Measurements from ENCODE around the gene RTN4R.

Gene RTN4R

DNA sequence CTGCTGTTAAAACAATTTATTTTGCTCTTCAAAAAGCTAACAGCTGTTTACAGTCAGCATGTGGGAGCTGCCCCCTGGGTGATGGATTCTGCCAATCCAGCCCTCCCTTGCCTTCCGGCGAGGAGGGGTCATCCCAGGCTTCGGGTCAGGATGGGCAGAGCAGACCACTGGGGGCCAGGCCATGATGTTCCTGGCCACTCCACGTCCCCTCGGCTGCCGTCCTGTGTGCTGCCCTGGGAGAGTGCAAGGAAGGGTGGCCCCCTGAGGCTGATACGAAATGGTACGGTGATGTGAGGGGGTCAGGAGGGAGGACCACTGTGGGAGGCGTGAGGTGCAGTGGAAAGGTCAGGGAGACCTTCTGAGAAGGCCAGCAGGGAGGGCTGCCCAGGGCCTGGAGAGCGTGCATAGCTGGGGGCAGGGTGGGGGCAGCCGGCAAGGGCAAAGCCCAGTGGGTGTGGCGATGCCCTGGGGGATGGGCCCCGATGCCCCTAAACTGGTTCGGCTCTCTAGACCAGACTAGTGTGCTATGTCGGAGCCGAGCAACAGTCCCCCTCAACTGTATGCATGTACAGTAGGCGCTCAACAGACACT, 41.3 kb downstream of the RTN4R start:
- DNase-seq, result no peak

DNA sequence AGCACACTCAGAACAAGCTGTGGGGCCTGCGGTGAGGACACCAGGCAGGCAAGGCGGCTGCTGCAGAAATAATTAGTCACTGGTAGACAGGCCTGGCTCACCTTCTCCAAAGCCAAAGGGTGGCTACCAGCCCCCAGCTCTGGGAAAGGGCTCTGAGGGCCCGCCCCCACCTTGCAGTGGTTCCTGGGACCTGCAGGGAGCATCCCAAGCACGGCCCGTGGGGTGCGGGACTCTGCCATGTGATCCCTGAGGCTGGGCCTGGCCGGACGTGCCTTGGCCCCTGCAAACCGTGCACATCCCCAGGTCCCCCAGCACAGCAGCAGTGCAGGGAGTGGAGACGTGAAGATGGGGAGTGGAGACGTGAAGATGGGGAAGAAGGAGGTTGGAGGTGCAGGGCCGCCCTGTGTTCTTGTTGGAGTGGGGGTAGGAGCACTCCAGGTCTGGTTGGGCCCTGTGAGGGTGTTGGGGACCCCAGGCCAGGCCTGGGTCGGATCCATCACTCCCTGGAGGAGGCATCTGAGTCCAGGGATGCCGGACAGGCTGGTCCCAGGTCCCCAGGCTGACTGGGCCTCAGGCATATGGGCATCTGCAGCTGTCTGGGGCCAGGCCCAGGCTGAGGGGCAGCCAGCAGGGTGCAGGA, 41.9 kb downstream of the RTN4R start:
- no peak for DNase-seq

DNA sequence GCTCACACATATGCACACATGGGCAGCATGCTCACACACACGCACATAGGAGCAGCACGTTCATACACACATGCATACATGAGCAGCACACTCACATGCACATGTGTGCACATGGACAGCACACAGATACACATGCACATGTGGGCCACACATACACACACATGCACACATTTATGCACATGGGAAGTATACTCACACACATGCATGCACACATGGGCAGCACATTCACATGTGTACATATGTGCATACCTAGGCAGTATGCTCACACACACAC, 42.5 kb downstream of the RTN4R start:
- DNase-seq, result no peak

DNA sequence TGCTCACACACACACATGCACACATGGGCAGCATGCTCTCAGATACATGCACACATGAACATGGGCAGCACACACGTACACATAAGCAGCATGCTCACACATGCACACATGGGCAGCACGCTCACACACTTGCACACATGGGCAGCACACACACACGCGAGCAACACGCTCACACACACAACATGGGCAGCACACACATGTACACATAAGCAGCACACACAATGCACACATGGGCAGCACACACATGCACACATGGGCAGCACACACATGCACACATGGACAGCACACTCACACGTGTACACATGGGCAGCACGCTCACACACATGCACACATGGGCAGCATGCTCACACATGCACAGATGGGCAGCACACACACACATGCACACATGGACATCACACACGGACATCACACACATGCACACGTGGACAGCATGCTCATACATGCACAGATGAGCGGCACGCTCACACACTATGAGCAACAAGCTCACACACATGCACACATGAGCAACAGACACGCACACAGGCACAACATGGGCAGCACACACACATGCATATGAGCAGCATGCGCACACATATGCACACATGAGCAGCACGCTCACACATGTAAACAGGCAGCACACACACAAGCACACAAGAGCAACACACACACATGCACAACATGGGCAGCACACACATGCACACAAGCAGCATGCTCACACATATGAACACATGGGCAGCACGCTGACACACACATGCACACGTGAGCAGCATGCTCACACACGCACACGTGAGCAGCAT, 43.0 kb downstream of the RTN4R start:
- DNase-seq, result no peak

DNA sequence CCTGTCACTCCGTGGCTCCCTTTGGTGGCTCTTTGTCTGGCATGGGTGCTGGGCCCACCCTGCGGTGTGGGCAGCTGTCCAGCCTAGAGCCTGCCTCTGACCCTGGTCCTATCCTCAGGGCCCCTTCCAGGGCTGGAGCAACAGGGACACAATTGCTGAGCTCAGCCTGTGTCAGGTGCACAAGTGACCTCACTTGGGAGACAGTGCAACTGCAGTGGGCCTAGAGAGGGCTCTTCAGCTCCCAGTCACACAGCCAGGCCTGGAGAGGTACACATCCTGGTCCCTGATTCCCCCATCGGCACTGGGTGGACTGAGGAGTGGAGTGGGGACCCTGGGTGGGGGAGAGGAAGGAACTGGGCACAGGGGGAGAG, 43.9 kb downstream of the RTN4R start:
- no peak for DNase-seq

DNA sequence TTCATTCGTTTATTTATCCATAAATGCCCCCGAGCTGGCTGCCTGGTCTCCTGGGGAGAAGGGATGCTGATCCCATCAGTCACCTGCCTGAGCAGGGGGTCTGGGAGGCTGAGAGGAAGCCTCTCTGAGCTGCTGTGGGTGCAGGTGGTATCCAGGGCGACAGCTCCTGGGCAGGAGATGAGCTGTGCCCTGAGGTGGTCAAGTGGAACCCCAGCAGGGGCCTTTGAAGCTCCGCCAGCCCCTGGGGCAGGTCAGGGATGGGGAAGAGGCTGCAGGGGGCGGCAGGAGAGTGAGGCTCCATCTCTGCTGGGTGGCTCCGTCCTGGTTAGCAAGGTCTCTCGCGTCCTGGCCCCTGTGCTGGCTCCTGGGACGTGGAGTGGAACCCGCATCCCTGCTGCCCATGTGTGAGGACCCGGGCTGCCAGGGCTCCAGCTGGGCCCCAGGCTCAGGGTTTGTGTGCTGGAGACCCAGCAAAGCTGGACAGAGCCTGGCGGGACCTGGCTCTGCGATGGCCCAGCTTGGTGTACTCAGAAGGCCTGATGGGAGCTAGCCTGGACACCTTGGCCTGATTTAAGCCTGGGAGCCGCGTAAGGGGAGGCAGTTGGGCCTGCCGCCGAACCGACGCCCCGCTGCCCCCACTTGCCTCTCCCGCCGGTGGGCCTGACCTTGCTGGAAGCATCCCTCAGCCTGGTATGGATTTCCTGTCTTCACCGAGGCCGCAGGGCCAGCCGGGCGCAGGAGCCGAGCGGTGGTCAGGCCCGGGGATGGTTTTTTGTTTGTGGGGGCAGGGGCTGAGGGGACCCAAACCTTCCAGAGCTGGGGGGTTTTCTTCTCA, 44.5 kb downstream of the RTN4R start:
- DNase-seq, result no peak

DNA sequence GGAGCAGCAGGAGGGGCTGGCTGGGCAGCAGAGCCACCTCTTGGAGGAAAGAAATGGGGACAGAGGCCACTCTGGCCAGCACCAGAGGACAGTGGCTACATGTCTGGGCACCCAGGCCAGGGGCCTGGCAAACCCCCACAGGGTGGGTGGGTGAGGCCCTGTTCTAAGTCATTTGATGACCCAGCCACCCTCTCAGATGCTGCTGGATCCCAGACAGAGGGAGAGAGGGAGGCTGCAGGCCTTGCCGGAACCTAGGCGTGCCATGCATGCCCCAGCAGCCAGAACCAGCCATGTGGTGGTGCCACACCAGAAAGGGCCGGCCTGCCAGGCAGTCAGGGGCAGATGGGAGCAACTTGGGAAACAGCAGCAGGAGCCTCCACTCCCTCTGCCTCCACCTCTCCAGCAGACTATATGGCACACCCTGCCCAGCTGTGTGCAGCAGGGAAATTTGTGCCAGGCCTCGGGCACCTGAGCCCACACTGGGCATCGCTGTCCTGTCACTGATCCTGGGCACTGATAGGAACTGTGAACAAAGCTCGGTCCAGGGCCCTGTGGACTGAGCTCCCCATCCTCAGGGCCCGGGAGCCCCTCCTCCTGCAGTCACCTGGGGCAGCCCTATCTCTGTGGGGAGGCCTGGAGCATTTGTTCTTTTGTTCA, 45.2 kb downstream of the RTN4R start:
- DNase-seq, result no peak

DNA sequence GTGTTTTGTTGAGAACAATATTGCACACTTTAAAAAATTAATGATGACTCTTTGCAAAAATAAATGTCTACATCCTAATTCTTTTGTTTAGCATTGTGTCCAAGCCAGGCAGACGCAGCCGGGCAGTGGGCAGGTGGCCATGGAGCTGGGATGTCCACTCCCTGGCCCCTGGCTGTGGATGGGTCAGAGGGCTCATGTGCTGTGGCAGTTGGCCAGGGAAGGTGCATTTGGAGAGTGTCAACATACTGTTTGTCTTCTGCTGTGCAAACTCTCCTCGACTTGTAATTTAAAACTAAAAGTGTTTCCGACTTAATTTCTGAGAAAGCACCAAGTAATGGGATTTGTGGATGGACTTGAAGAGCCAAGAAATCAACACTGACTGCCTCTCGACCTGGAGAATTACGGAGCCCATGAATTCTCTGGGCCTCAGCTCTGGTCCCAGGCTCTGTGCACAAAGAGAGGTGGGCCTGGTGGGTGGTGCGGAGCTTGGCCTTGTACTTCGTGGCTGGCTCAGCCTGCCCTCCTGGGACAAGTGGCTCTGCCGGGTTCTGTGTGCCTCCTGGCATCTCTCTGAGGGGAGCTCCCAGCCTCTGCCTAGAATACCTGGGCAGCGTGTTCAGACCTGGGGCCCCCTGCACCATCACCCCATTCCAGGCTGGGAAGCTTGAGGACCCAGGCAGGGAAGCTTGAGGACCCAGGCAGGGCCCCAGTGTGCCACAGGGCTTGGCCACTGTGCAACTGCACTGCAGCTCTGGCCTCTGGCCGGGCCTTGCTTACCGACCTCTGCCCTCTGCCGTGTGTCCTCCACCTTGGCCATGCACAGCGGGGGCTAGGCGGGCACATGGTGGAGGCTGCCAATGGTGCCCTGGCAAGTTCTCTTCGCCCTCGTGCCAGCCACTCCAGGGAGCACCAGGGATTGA, 46.4 kb downstream of the RTN4R start:
- DNase-seq, result no peak

DNA sequence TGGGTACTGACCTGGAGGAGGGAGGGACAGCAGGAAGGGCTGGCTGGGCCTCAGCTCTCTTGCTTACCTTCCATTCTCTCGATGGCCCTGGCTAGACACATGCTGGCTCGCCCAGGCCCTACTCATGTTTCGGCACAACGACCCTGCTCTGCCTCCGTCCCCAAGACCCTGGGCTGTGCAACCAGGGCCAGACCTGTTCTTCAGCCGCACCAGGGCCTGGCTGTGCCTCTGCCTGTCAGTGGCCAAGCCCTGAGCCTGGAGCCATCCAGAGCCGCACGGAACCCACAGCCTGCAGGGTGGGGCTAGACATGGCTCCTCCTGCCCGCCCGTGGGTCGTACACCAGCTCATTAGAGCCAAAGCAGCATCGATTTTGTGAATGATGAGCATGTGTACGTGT, 47.5 kb downstream of the RTN4R start:
- DNase-seq, result no peak

DNA sequence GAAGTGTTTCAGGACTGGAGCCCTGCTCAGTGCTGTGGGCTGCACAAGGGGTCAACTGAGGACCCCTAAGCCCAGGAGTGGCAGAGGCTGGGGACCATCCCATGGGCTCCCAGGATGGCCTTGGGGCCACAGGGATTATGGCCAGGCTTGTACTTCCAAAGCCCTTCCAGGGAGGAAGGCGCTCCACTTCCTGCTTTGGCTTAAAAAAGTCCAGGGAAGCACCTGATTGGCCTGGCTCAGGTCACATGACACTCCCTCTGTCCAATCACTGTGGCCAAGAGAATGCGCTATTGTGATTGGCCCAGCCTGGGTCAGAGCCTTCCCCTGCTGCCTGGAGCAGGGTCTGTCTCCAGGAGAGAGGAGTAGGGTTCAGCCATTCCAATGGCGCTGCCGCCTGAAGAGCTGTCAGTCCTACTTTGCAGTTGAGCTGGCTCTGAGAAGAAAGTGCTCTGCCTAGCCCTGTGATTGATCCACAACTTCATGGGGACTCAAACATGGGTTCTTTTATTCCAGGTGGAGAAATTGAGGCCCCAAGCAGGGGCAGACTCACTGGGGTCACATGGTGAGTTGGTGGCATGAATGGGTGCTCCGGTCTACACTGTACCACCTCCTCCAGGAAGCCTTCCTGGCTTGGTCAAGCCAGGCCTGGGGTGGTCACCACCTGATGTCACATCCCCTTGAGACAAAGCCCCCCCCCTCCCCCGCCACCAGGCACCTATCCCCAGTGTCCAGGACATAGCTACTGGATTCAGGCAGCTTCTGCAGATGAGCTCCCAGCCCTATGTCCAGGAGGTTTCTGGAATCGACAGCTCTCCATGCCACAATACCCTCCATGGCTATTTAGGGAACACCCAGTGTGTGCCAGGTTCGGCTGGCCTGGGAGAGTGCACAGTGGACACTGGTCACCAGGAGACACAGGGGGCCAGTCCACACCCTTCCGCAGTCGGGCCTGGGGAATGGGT, 48.2 kb downstream of the RTN4R start:
- peak; percentile 5 for DNase-seq

DNA sequence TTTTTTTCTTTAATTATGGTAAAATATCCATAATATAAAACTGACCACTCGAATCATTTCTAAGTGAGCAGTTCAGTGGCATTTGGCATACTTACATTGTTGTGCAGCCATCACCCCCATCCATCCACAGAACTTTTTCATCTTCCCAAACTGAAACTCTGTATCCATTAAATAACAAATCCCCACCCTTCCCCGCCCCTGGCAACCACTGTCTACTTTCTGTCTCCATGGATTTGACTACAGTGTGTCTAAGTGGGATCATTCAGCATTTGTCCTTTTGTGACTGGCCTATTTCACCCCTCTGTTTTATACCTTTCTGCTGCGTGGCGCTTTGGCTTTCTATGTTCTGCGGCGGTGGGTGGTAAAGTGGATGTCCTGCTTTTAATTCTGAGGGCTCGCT, 49.1 kb downstream of the RTN4R start:
- DNase-seq, result no peak

DNA sequence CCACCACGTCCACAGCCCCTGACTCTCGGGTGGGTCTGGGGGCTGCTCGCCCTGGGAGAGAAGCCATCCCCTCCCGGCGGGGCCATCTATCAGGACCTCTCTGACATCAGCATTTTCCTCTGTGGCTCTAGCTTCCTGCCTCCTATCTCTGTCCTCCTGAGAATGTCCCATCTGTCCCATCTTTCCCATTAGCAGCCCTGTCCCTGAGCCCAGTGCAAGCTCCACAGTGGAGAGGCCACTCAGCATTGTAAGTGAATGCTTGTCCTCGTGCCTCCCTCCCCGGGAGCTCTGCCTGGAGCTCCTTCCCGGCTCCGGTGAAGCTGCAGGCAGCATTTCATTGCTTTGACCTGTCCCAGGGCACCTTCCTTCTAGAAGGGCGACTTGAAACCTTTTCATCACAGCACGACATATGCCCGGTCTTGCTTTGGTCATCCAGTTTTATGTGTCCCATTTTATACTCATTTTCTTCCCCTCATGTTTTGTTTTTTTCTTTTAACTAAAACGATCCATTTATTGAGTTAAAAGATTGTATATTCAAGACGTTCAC, 49.7 kb downstream of the RTN4R start:
- DNase-seq, result no peak

DNA sequence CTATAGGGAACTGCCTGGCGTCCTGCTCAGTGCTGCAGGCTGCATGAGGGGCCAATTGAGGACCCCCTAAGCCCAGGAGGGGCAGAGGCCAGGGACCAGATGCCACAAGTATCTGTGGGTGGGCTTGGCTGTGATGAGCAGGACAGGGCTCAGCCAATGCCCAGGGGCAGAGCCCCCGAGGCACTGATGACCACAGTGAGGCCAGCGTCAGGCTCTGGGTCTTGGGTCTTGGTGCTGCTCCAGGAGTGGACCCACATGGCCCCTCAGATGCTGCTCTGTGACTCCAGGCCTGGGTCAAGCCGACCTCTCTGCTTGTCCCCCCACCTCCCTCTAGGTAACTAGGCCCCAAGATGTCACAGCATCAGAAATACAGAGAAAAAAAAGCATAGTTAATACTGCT, 50.6 kb downstream of the RTN4R start:
- DNase-seq, result no peak

DNA sequence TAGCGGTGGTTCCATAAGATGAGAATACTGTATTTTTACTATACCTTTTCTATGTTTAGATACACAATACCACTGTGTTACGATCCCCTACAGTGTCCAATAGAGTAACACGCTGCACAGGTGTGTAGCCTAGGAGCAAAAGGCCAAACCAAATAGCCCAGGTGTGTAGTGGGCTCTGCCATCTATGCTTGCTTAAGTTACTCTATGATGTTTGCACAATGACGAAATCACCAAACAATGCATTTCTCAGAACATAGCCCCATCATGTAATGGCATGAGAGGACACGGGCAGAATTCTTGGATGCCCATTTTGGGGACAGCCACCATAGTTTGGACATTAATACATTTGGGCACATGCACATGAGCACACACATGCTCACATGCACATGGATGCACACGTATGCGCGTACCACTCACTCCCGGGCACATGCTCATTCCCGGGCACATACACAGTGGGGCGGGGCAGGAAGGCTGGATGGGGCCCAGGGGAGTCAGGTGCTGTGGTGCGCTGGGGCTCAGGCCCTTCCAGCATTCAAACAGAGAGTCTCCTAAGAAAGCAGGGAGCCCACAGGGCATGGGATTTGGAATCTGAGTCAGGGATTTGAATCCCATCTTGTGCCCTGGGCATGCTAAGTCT, 51.1 kb downstream of the RTN4R start:
- DNase-seq, result no peak

DNA sequence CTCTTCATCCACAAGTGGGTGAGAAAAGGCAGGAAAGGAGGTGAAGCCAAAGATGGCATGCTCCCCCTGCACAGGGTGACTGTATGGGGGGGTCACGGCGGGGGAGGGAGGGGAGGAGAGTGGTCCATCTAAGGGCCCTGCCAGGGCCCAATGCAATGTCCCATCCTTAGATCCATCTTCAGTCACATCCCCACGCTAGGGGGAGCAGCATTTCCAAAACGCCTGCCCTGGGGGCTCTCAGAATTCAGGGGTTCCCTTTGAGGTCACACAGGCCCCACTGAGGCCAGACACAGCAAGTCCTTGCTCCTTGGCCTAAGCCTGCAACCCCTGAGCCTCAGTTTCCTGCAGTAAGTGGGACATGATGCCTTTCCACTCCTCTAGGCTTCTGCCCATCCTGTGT, 52.4 kb downstream of the RTN4R start:
- no peak for DNase-seq

DNA sequence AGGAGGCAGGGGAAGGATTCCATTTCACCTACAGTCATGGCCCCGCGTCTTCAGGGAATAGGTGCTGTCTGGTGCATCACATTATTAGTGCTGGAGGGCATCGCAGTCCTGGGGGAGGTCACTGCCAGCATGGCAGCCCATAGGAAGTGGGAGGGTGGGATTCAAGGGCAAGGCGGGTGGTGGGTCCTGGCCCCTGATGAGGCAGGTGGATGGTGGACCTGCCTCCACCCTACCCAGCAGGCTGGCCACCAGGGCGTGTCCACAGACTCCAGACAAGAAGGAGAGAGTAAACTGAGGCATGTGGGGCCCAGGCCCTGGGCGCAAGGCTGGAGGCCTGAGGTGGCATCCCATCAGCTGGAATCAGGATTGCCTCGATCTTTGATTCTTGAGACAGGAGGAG, 53.3 kb downstream of the RTN4R start:
- no peak for DNase-seq

DNA sequence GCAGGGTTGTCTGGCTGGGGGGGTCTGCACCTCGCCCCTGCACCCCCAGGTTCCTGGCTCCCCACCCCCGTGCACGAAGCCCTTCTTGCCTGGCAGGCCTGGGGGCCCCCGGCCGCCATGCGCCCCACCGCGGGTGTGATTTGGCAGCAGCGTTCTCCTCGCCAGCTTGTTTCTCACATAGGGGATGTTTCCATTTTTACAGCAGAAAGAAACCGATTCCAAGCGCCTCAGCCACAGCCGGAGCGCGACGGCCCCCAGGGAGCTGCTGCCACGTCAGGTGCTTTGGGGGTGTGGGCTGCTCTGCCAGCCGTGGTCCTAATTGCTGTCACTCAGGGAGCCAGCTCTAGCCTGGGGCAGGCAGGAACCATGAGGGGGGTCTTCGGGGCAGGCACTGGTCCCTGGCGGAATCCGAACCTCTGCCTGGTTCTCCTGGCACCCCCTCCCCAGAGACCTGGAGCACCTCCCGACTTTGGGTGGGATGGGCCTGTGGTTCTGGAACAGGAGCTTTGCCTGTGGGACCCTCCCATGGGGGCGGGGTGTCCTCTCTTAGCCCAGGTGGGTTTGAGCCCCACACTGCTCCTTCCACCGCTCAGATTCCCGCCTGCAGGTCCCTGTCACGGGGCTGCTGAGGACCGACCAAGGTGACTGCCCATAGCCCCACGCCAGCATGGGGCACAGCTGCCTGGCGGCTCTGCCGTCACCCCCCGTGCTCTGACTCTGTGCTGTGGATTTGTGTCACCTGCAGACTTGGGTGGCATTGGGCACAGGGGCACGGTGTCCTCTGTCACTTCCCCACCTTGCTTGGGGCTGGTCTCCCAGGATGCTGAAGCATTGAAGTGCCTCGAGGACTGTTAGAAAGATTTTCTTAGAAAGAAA, 54.0 kb downstream of the RTN4R start:
- DNase-seq, result no peak

DNA sequence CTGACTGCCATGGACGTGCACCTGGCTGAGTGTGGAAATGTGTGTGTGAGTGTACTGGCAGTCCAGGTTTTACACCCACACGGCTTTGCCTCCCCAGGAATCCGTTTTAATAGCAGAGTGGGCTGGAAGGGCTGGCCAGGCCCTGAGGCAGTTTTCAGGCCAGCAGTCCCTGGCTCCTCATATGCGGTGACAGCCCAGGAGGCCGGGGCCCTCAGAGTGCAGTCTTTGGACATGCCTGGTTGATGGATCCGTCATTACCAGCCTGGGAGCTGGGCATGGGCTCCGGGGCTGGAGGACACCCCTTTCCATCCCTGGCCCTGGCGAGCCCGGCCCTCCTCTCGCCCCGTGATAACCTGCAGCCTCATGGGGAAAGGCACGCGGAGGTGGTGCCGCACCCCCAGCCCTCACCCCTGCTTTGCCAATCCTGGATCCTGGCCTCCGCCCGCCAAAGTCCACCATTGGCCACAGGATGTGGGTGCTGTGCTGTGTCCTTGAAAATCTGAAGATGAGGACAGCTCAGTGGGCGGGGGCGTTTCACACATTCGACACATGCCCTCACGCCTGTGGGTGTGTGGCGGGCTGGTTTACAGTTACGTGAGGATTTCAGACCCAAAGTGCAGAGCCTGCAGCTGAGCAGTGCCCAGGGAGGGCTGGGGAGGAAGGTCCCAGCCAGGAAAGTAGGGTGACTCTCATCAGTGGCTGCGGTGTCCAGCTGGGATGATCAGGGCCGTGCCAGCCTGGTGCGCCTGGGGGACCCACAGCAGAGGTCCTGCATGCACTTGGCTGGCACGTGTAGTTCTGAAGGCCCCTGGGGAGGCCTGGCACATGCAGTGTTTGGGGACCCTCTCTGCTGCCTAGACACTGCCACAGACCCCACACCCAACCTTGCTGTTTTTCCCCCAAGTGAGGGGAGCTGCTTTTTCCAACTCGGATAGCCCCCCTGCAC, 55.1 kb downstream of the RTN4R start:
- no peak for DNase-seq
